Measurements from ENCODE around the gene CEACAM4. TPM values are rescaled to one million over a fixed set of nuclear protein-coding genes. Genes with fewer than 3 reads are reported as not detected.

Gene CEACAM4
- total and polyA plus RNA-seq, 2 experiments from 2014 or later = not detected

- Histone ChIP-seq H3K27ac (no peak within 1 kb of the TSS), H3K27me3 (no peaks in the 10 kb centered on the region)
- 44% methylated on average over 4 of the region's 4 CpGs for WGBS (ENCODE audit: low lambda C conversion rate, missing lambda C conversion rate)
These were observed 50.9 kb downstream of the CEACAM4 start, which contains the start of gene CEACAM21 for GRCh38 chr19:41575998-41576397. Gene CEACAM21, plus strand, starts transcription at chr19:41576166. Its CDS starts 109 bp downstream, at chr19:41576275.

GRCh38 chr19:41570639-41571112 is 56.2 kb downstream of the CEACAM4 start:
- TF ChIP-seq EZH2phosphoT487 (IDR thresholded peaks at IDR 0.05; ENCODE audit: low read depth, severe bottlenecking, unreplicated experiment) (no peak), CTCF (IDR thresholded peaks at IDR 0.05; ENCODE audit: poor library complexity) (peak; percentile 62)
- Histone ChIP-seq H3K4me1 (ENCODE audit: insufficient read depth) (no peaks in the 10 kb centered on the region), H3K27me3 (peaks cover 3% of the 10 kb centered on the region), H3K36me3 (replicated peaks; ENCODE audit: insufficient read depth, low read depth) (no peaks in the 10 kb centered on the region), H3K9me3 (ENCODE audit: low read depth) (no peaks in the 10 kb centered on the region), H3K4me3 (no peak overlapping the region), H4K20me1 (ENCODE audit: insufficient read depth, poor library complexity, severe bottlenecking) (no peaks in the 10 kb centered on the region), H3K79me2 (no peaks in the 10 kb centered on the region), H3K4me2 (no peak overlapping the region), H3K9me2 (replicated peaks; ENCODE audit: insufficient read depth) (no peaks in the 10 kb centered on the region), H3K27ac (no peak overlapping the region), H2AFZ (no peak overlapping the region)
- 6% methylated on average over 7 of the region's 7 CpGs for WGBS (ENCODE audit: low lambda C conversion rate, missing lambda C conversion rate)
- peak; percentile 87 for DNase-seq (ENCODE audit: low spot score)

More at GRCh38 chr19:41575998-41576397, 50.9 kb downstream of the CEACAM4 start, which contains the start of gene CEACAM21:
- Histone ChIP-seq H2AFZ (no peak within 1 kb of the TSS), H3K4me1 (ENCODE audit: insufficient read depth) (no peaks in the 10 kb centered on the region), H4K20me1 (ENCODE audit: insufficient read depth, poor library complexity, severe bottlenecking) (no peaks in the 10 kb centered on the region), H3K36me3 (replicated peaks; ENCODE audit: insufficient read depth, low read depth) (no peaks in the 10 kb centered on the region), H3K4me2 (no peak within 1 kb of the TSS), H3K79me2 (no peaks in the 10 kb centered on the region), H3K4me3 (no peak within 1 kb of the TSS), H3K9me2 (replicated peaks; ENCODE audit: insufficient read depth) (no peaks in the 10 kb centered on the region), H3K9me3 (ENCODE audit: low read depth) (no peaks in the 10 kb centered on the region)
- no peak for TF ChIP-seq EZH2 (IDR thresholded peaks at IDR 0.05; ENCODE audit: borderline replicate concordance)
- no peak for TF ChIP-seq EZH2phosphoT487 (IDR thresholded peaks at IDR 0.05; ENCODE audit: low read depth, severe bottlenecking, unreplicated experiment)
- TF ChIP-seq CTCF (IDR thresholded peaks at IDR 0.05; ENCODE audit: poor library complexity) = no peak
- DNase-seq (ENCODE audit: low spot score) = no peak

- H3K79me2 ChIP-seq = no peaks in the 10 kb centered on the region
- H3K4me2 ChIP-seq = no peak overlapping the region
- H3K27me3 ChIP-seq = peaks cover 3% of the 10 kb centered on the region
- no peaks in the 10 kb centered on the region for H3K4me1 ChIP-seq (ENCODE audit: insufficient read depth)
- no peaks in the 10 kb centered on the region for H4K20me1 ChIP-seq (ENCODE audit: insufficient read depth, poor library complexity, severe bottlenecking)
- WGBS (ENCODE audit: low lambda C conversion rate, missing lambda C conversion rate) = 66% methylated on average over 3 of the region's 3 CpGs
- TF ChIP-seq EZH2phosphoT487 (IDR thresholded peaks at IDR 0.05; ENCODE audit: low read depth, severe bottlenecking, unreplicated experiment) (no peak), EZH2 (IDR thresholded peaks at IDR 0.05; ENCODE audit: borderline replicate concordance) (no peak), CTCF (IDR thresholded peaks at IDR 0.05; ENCODE audit: poor library complexity) (no peak)
- H3K4me3 ChIP-seq = no peak overlapping the region
- no peak overlapping the region for H3K27ac ChIP-seq
- no peak for DNase-seq (ENCODE audit: low spot score)
- H2AFZ ChIP-seq = no peak overlapping the region
- H3K9me3 ChIP-seq (ENCODE audit: low read depth) = no peaks in the 10 kb centered on the region
- no peaks in the 10 kb centered on the region for H3K9me2 ChIP-seq (replicated peaks; ENCODE audit: insufficient read depth)
- no peaks in the 10 kb centered on the region for H3K36me3 ChIP-seq (replicated peaks; ENCODE audit: insufficient read depth, low read depth)
These were observed 56.7 kb downstream of the CEACAM4 start for GRCh38 chr19:41570179-41570578.

Data from hepatocyte (in vitro differentiated cells).